ENCODE measurements around the gene EIF4A3. TPM values are rescaled to one million over a fixed set of nuclear protein-coding genes. Genes with fewer than 3 reads are reported as not detected.

EIF4A3 gene
- total and polyA plus RNA-seq, 9 of the 15 experiments (the other 6 are each of a cell fraction or from before 2014, with no cell fraction given): 62.7 to 171 (median 127) TPM

- TF ChIP-seq FOXM1 (IDR thresholded peaks at IDR 0.05; ENCODE audit: low read depth) (no peak), FOXM1 (CRISPR knock-in tag; IDR thresholded peaks at IDR 0.05; ENCODE audit: low read depth) (no peak), ASH1L (IDR thresholded peaks at IDR 0.05; ENCODE audit: borderline replicate concordance, low read depth, partially characterized antibody) (no peak), ARID3B (CRISPR knock-in tag; IDR thresholded peaks at IDR 0.05; ENCODE audit: borderline replicate concordance) (no peak), GTF3C2 (IDR thresholded peaks at IDR 0.05; ENCODE audit: borderline replicate concordance, extremely low read depth, insufficient read length) (no peak), SMC3 (conservative IDR thresholded peaks at IDR 0.05; ENCODE audit: insufficient read depth, low read depth, low read length) (peak; percentile 92), ZZZ3 (IDR thresholded peaks at IDR 0.05) (no peak), KDM4B (IDR thresholded peaks at IDR 0.05; ENCODE audit: borderline replicate concordance in 2 of 2, low read depth in 1 of 2) (no peak), XRCC4 (IDR thresholded peaks at IDR 0.05; ENCODE audit: extremely low read depth, insufficient read depth, insufficient read length) (no peak), FOXA3 (CRISPR knock-in tag; conservative IDR thresholded peaks at IDR 0.05 in 1 of 2, IDR thresholded peaks at IDR 0.05 in 1 of 2) (no peak), GABPB2 (CRISPR knock-in tag; conservative IDR thresholded peaks at IDR 0.05) (no peak), GATAD2B (IDR thresholded peaks at IDR 0.05; ENCODE audit: borderline replicate concordance) (no peak; the same call in 1 of the 2 replicates), ATF3 (IDR thresholded peaks at IDR 0.05) (no peak), ATF3 (CRISPR knock-in tag; conservative IDR thresholded peaks at IDR 0.05) (0 out of 2 replicates have a peak, but pooled peaks have one; percentile 21), YY1 (IDR thresholded peaks at IDR 0.05; ENCODE audit: borderline replicate concordance in 1 of 3, control insufficient read depth in 1 of 3, extremely low read depth in 1 of 3, insufficient read depth in 3 of 3, insufficient read length in 1 of 3, insufficient replicate concordance in 2 of 3, low read depth in 1 of 3, low read length in 2 of 3) (peak in 1 of 3 experiments; percentile 38), ZNF57 (CRISPR knock-in tag; IDR thresholded peaks at IDR 0.05) (no peak), KDM2B (CRISPR knock-in tag; IDR thresholded peaks at IDR 0.05) (no peak), TEAD1 (CRISPR knock-in tag; IDR thresholded peaks at IDR 0.05) (peak in 1 of 2 experiments; percentile 56; a peak in 2 of 4 replicates), SNAPC5 (CRISPR knock-in tag; IDR thresholded peaks at IDR 0.05) (no peak), TAF9B (IDR thresholded peaks at IDR 0.05; ENCODE audit: partially characterized antibody) (no peak), CHD2 (IDR thresholded peaks at IDR 0.05; ENCODE audit: low read depth, low read length) (no peak)
These were observed 49.0 kb upstream of the EIF4A3 start (continued) for GRCh38 chr17:80195671-80196529.
